Stimulated activated CD4-positive, alpha-beta T cell treated with anti-CD3 and anti-CD28 coated beads, Interleukin-15, amount 100 ng/mL, for 48 hours (primary cell): Measurements from ENCODE around the gene HPSE2.
"Not testable (repeated sequence)": the region's sequence is repeated elsewhere in the genome, so short reads cannot be mapped to it uniquely, and the experiment has no call there.

Experiments used
- DNase-seq, 2 donors: peaks; one replicate each; pipeline ENCODE4 v3.0.0-alpha.2; 2020; ENCODE audit warnings: low read depth in 2 of 2

HPSE2 gene

GRCh38 chr10:99005254-99005653 lies 230.4 kb downstream of the HPSE2 start:
- no peak for DNase-seq

- DNase-seq, result no peak
These were observed 230.9 kb downstream of the HPSE2 start for GRCh38 chr10:99004738-99005137.

- no peak for DNase-seq
These were observed 233.3 kb downstream of the HPSE2 start for GRCh38 chr10:99002392-99002791.

- no peak for DNase-seq
These were observed 238.1 kb downstream of the HPSE2 start for GRCh38 chr10:98997596-98997995.

- no peak for DNase-seq
These were observed 241.6 kb downstream of the HPSE2 start for GRCh38 chr10:98994030-98994429.

GRCh38 chr10:98983751-98984150 lies 251.9 kb downstream of the HPSE2 start:
- DNase-seq, result not testable (repeated sequence)

GRCh38 chr10:98980353-98980752 lies 255.3 kb downstream of the HPSE2 start:
- DNase-seq, result no peak

- DNase-seq, result no peak
These were observed 264.2 kb downstream of the HPSE2 start for GRCh38 chr10:98971464-98971863.

- no peak for DNase-seq
These were observed 268.1 kb downstream of the HPSE2 start for GRCh38 chr10:98967601-98968000.

- DNase-seq, result no peak
These were observed 272.0 kb downstream of the HPSE2 start for GRCh38 chr10:98963608-98964007.

- DNase-seq, result no peak
These were observed 276.3 kb downstream of the HPSE2 start for GRCh38 chr10:98959379-98959778.

GRCh38 chr10:98957801-98958200 lies 277.9 kb downstream of the HPSE2 start:
- DNase-seq, result no peak

GRCh38 chr10:98956576-98957260 lies 278.9 kb downstream of the HPSE2 start:
- DNase-seq, result no peak

GRCh38 chr10:98953251-98953650 lies 282.4 kb downstream of the HPSE2 start:
- DNase-seq, result no peak

GRCh38 chr10:98951269-98952000 lies 284.2 kb downstream of the HPSE2 start:
- no peak for DNase-seq

GRCh38 chr10:98950106-98950505 lies 285.5 kb downstream of the HPSE2 start:
- DNase-seq, result no peak

GRCh38 chr10:98949306-98949705 lies 286.3 kb downstream of the HPSE2 start:
- no peak for DNase-seq

GRCh38 chr10:98943681-98944080 lies 292.0 kb downstream of the HPSE2 start:
- no peak for DNase-seq

GRCh38 chr10:98929709-98930108 lies 305.9 kb downstream of the HPSE2 start:
- DNase-seq, result no peak

GRCh38 chr10:98925651-98926050 lies 310.0 kb downstream of the HPSE2 start:
- no peak for DNase-seq

- no peak for DNase-seq
These were observed 311.1 kb downstream of the HPSE2 start for GRCh38 chr10:98924526-98924925.

- no peak for DNase-seq
These were observed 314.3 kb downstream of the HPSE2 start for GRCh38 chr10:98921316-98921715.

GRCh38 chr10:98920807-98921206 lies 314.8 kb downstream of the HPSE2 start:
- no peak for DNase-seq
